Mesenchymal stem cell (in vitro differentiated cells and primary cell): Measurements from ENCODE around the gene STIMATE.

Experiments
- DNase-seq: peaks from one replicate; pipeline ENCODE4 v3.0.0-alpha.2; 2013
- H2AFZ ChIP-seq: one replicate; pipeline ENCODE4 v1.6.1; 2013; ENCODE audit warnings: low read depth, mild to moderate bottlenecking, control low read depth, inconsistent platforms, low read length, moderate library complexity
- H2AK5ac ChIP-seq: 2 replicates; pipeline ENCODE4 v1.6.1; 2013; ENCODE audit warnings: low read length, moderate library complexity, mild to moderate bottlenecking, inconsistent platforms; ENCODE audit not compliant: severe bottlenecking
- H2BK120ac ChIP-seq: one replicate; pipeline ENCODE4 v1.6.1; 2013; ENCODE audit warnings: low read depth, mild to moderate bottlenecking, inconsistent platforms, low read length, moderate library complexity
- H2BK12ac ChIP-seq, 2 experiments: one replicate each; pipeline ENCODE4 v1.6.1; 2013; ENCODE audit warnings: inconsistent platforms in 2 of 2, low read length in 2 of 2, mild to moderate bottlenecking in 2 of 2, moderate library complexity in 2 of 2, control low read depth in 1 of 2
- H2BK15ac ChIP-seq: one replicate; pipeline ENCODE4 v1.6.1; 2013; ENCODE audit warnings: mild to moderate bottlenecking, low read depth, inconsistent platforms; ENCODE audit not compliant: poor library complexity, severe bottlenecking
- H2BK5ac ChIP-seq: 2 replicates; pipeline ENCODE4 v1.6.1; 2013; ENCODE audit warnings: low read depth, mild to moderate bottlenecking, low read length, control low read depth, inconsistent platforms; ENCODE audit not compliant: poor library complexity, severe bottlenecking
- H3K14ac ChIP-seq, 2 experiments: one replicate each; pipeline ENCODE4 v1.6.1; 2013; ENCODE audit warnings: inconsistent platforms in 2 of 2, low read length in 2 of 2, control low read depth in 1 of 2, mild to moderate bottlenecking in 1 of 2, moderate library complexity in 1 of 2
- H3K18ac ChIP-seq, 2 experiments: one replicate each; pipeline ENCODE4 v1.6.1; 2013; ENCODE audit warnings: inconsistent platforms in 2 of 2, low read length in 2 of 2, control low read depth in 1 of 2, low read depth in 1 of 2, mild to moderate bottlenecking in 1 of 2
- H3K23ac ChIP-seq, 2 experiments: one replicate each; pipeline ENCODE4 v1.6.1; 2013; ENCODE audit warnings: inconsistent platforms in 2 of 2, low read length in 2 of 2, mild to moderate bottlenecking in 2 of 2, moderate library complexity in 2 of 2, control low read depth in 1 of 2
- H3K27ac ChIP-seq: 2 replicates; pipeline ENCODE4 v1.5.1; 2013; ENCODE audit warnings: mild to moderate bottlenecking, moderate library complexity, low read length, control low read depth, inconsistent platforms; ENCODE audit not compliant: poor library complexity, severe bottlenecking
- H3K27me3 ChIP-seq, 2 experiments: 2 replicates each; pipeline versions ENCODE4 v1.6.1 to v1.7.0; 2013; ENCODE audit warnings: low read length in 2 of 2, mild to moderate bottlenecking in 2 of 2, moderate library complexity in 2 of 2, control low read depth in 1 of 2, inconsistent platforms in 1 of 2; ENCODE audit not compliant: control insufficient read depth in 1 of 2, insufficient read depth in 1 of 2
- H3K36me3 ChIP-seq, 2 experiments: 2 replicates each; pipeline versions ENCODE4 v1.6.1 to v1.7.0; 2013; ENCODE audit warnings: low read length in 2 of 2, control low read depth in 1 of 2, inconsistent platforms in 1 of 2, low read depth in 1 of 2, mild to moderate bottlenecking in 1 of 2; ENCODE audit not compliant: insufficient read depth in 2 of 2, control insufficient read depth in 1 of 2
- H3K4ac ChIP-seq, 2 experiments: one replicate each; pipeline ENCODE4 v1.6.1; 2013; ENCODE audit warnings: inconsistent platforms in 2 of 2, low read length in 2 of 2, mild to moderate bottlenecking in 2 of 2, moderate library complexity in 2 of 2, control low read depth in 1 of 2, low read depth in 1 of 2
- H3K4me1 ChIP-seq: 2 replicates; pipeline ENCODE4 v1.6.1; 2013; ENCODE audit warnings: low read depth, low read length, control low read depth; ENCODE audit not compliant: control insufficient read depth, insufficient read depth
- H3K4me2 ChIP-seq: 2 replicates; pipeline ENCODE4 v1.6.1; 2013; ENCODE audit warnings: low read length, mild to moderate bottlenecking, inconsistent platforms; ENCODE audit not compliant: poor library complexity, severe bottlenecking
- H3K4me3 ChIP-seq, 2 experiments: 2 replicates each; pipeline versions ENCODE4 v1.5.1 to v1.7.0; 2013; ENCODE audit warnings: low read length in 2 of 2, mild to moderate bottlenecking in 2 of 2, control low read depth in 1 of 2, low read depth in 1 of 2; ENCODE audit not compliant: insufficient read depth in 1 of 2
- H3K79me1 ChIP-seq: replicated peaks from 2 replicates; pipeline ENCODE4 v1.6.1; 2013; ENCODE audit warnings: mild to moderate bottlenecking, control low read depth, low read length, inconsistent platforms; ENCODE audit not compliant: poor library complexity, severe bottlenecking
- H3K9ac ChIP-seq: 2 replicates; pipeline ENCODE4 v1.7.0; 2013; ENCODE audit warnings: mild to moderate bottlenecking, low read length, moderate library complexity
- H3K9me3 ChIP-seq: 2 replicates; pipeline ENCODE4 v1.7.0; 2013; ENCODE audit warnings: mild to moderate bottlenecking, low read length; ENCODE audit not compliant: control insufficient read depth
- H4K8ac ChIP-seq: one replicate; pipeline ENCODE4 v1.6.1; 2013; ENCODE audit warnings: inconsistent platforms, mild to moderate bottlenecking, low read length, moderate library complexity
- H4K91ac ChIP-seq: one replicate; pipeline ENCODE4 v1.6.1; 2013; ENCODE audit warnings: mild to moderate bottlenecking, low read length, inconsistent platforms
- WGBS: methylation state at CpG from one replicate; pipeline ENCODE4 v1.1.7; 2013; ENCODE audit warnings: mixed read lengths; 5-methylcytosine and 5-hydroxymethylcytosine counted together

The STIMATE gene

DNA sequence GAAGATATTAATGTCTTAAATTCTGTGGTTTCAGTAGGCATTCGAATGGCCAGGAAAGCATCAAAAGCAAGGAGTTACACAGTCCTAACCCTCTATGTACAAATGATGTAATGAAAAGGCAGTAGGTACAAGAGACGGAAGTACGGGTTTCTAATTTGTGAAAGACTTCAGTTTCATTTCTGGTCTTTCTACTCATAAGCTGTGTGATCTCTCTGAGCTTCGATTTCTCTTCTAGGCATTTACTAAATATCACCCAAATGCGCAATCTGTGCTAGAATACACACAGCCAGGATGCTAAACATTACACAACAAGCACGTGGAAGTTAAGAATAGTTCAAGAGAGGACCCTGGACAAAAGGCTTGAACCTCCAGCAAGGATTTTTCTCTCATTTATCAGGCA is 17.9 kb upstream of the STIMATE start:
- H3K27me3 ChIP-seq, result no peaks in the 10 kb centered on the region
- H4K91ac ChIP-seq, result no peak overlapping the region

DNA sequence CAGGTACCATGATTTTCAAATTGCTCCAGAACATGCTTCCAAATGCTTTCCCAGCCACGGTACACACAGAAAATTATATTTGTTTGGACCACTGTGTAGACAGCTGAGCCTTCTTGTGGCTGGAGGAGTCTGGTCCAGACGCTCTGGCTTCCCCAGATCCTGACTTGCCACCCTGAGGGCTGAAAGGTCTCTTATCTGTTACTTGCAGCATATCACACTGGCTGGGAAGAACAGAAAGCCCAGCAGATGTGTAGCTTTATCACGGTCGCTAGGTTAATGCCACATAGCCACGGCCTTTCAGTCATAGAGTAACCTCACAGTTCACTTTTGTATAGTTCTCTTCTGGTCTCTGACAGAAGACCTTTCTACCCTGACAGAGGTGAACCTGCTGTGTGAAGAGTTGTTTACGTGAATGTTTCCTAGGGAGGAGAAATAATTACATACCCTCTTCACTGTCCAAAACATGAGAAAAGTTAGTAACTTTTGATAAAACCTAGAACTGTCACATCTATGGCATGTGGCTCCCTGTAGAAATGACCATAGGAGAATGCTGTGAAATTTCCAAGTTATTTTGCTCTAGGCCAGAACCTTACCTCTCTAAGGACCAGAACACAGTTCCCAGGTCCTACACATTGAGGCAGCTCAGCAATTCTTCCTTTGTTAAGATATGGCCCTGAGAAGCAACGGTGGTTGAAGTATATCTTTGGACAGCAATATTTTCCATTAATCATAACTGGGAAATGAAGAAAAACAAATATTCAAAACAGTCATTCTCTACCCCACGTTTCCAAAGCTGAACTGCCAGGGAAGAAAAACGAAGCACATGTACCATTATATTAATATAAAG is 15.8 kb upstream of the STIMATE start:
- no peak for DNase-seq
- H3K18ac ChIP-seq, result no peak overlapping the region
- no peak overlapping the region for H2BK5ac ChIP-seq
- H2AK5ac ChIP-seq, result no peak overlapping the region
- H3K36me3 ChIP-seq, result peaks cover 0 to 35% of the 10 kb centered on the region in 2 experiments
- no peak overlapping the region for H3K23ac ChIP-seq
- no peak overlapping the region for H3K4me3 ChIP-seq
- no peaks in the 10 kb centered on the region for H3K79me1 ChIP-seq
- H2BK15ac ChIP-seq, result no peak overlapping the region
- no peak overlapping the region for H4K91ac ChIP-seq
- no peaks in the 10 kb centered on the region for H3K4me1 ChIP-seq
- H3K14ac ChIP-seq, result no peak overlapping the region
- H3K9ac ChIP-seq, result no peak overlapping the region
- no peaks in the 10 kb centered on the region for H3K9me3 ChIP-seq
- 94% methylated on average over 2 of the region's 9 CpGs for WGBS
- H4K8ac ChIP-seq, result no peak overlapping the region
- no peak overlapping the region for H3K4me2 ChIP-seq
- no peak overlapping the region for H3K27ac ChIP-seq
- H2BK12ac ChIP-seq, result no peak overlapping the region
- no peak overlapping the region for H2BK120ac ChIP-seq
- H3K27me3 ChIP-seq, result no peaks in the 10 kb centered on the region
- no peak overlapping the region for H3K4ac ChIP-seq
- H2AFZ ChIP-seq, result no peak overlapping the region

More for the DNA sequence above, 17.9 kb upstream of the STIMATE start:
- no peak overlapping the region for H3K18ac ChIP-seq
- WGBS, result 97% methylated on average over 6 of the region's 6 CpGs
- no peak overlapping the region for H2AK5ac ChIP-seq
- H2BK15ac ChIP-seq, result no peak overlapping the region
- H2BK12ac ChIP-seq, result no peak overlapping the region
- no peak overlapping the region for H2AFZ ChIP-seq
- H3K4me1 ChIP-seq, result no peaks in the 10 kb centered on the region
- no peak overlapping the region for H3K4ac ChIP-seq
- H3K27ac ChIP-seq, result no peak overlapping the region
- H3K79me1 ChIP-seq, result no peaks in the 10 kb centered on the region
- no peak overlapping the region for H3K4me2 ChIP-seq
- no peak for DNase-seq
- H3K9me3 ChIP-seq, result no peaks in the 10 kb centered on the region
- no peak overlapping the region for H3K4me3 ChIP-seq
- no peak overlapping the region for H3K23ac ChIP-seq
- no peak overlapping the region for H4K8ac ChIP-seq
- H3K14ac ChIP-seq, result no peak overlapping the region
- H3K36me3 ChIP-seq, result peaks cover 0 to 46% of the 10 kb centered on the region in 2 experiments
- no peak overlapping the region for H2BK5ac ChIP-seq
- H3K9ac ChIP-seq, result no peak overlapping the region
- no peak overlapping the region for H2BK120ac ChIP-seq

DNA sequence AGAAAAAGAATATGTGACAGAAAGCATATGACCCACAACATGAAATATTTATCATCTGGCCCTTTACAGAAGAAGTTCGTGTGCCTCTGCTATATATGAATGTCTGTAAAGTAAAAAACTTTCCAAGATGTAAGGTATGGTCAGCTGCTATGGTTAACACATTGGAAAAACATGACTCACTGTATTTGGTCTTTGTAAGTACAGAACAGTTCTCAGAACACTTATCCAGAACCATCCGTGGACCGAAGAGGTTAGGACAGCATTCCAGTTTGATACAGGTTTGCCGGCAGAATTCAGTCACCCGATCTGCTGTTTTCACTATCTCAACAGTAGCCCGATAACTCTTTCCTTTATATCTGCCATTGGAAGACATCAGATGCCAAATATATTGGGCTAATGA is 13.5 kb upstream of the STIMATE start:
- Histone ChIP-seq H3K79me1 (no peaks in the 10 kb centered on the region), H3K9ac (no peak overlapping the region), H2AK5ac (no peak overlapping the region), H4K91ac (no peak overlapping the region), H3K18ac (no peak overlapping the region), H2AFZ (no peak overlapping the region), H3K23ac (no peak overlapping the region), H4K8ac (no peak overlapping the region), H3K27me3 (no peaks in the 10 kb centered on the region), H3K9me3 (no peaks in the 10 kb centered on the region), H3K36me3 (peaks cover 0 to 45% of the 10 kb centered on the region in 2 experiments), H2BK5ac (no peak overlapping the region), H3K4me1 (no peaks in the 10 kb centered on the region), H2BK120ac (no peak overlapping the region), H3K27ac (no peak overlapping the region), H3K4me3 (no peak overlapping the region), H2BK12ac (no peak overlapping the region), H3K4me2 (no peak overlapping the region), H3K14ac (no peak overlapping the region), H2BK15ac (no peak overlapping the region), H3K4ac (no peak overlapping the region)
- no peak for DNase-seq
- 100% methylated on average over 4 of the region's 6 CpGs for WGBS

DNA sequence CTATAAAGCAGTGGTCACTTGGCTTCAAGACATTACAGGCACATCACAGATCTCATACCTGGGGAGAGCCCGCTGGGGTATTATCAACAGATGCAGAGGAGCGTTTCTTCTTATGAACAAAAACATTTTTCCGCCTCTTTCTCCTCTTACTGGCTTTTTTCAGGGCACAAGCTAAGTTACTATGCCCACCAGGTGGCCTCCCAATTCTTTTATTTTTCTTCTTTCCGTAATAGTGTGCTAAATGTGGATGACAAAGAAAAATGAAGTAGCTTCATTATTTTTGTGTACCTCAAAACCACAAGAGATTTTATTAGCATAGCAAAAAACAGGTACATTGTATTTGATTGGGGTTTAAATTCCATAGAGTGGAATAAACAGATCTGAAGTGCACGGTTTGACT is 10.1 kb upstream of the STIMATE start:
- Histone ChIP-seq H2BK120ac (no peak overlapping the region), H3K4me1 (no peaks in the 10 kb centered on the region), H3K4me2 (no peak overlapping the region), H2AK5ac (no peak overlapping the region), H2BK12ac (no peak overlapping the region), H3K36me3 (peaks cover 0 to 30% of the 10 kb centered on the region in 2 experiments), H3K9ac (no peak overlapping the region), H3K4me3 (no peak overlapping the region), H4K91ac (no peak overlapping the region), H4K8ac (no peak overlapping the region), H3K9me3 (no peaks in the 10 kb centered on the region), H3K27me3 (no peaks in the 10 kb centered on the region), H3K4ac (no peak overlapping the region), H3K79me1 (no peaks in the 10 kb centered on the region), H2AFZ (no peak overlapping the region), H3K14ac (no peak overlapping the region), H2BK5ac (no peak overlapping the region), H3K18ac (no peak overlapping the region), H3K23ac (no peak overlapping the region), H3K27ac (no peak overlapping the region), H2BK15ac (no peak overlapping the region)
- WGBS, result 96% methylated on average over 4 of the region's 5 CpGs
- DNase-seq, result no peak
